ENCODE results near the gene SLC39A1. TPM values are rescaled to one million over a fixed set of nuclear protein-coding genes. Genes with fewer than 3 reads are reported as not detected.
A peak's percentile ranks its signal among the peaks of the same experiment; 100 is the strongest.

SLC39A1 gene
- total and polyA plus RNA-seq, 3 donors from 2014 or later, result 46.5 to 62.5 (median 54.5) TPM

DNA sequence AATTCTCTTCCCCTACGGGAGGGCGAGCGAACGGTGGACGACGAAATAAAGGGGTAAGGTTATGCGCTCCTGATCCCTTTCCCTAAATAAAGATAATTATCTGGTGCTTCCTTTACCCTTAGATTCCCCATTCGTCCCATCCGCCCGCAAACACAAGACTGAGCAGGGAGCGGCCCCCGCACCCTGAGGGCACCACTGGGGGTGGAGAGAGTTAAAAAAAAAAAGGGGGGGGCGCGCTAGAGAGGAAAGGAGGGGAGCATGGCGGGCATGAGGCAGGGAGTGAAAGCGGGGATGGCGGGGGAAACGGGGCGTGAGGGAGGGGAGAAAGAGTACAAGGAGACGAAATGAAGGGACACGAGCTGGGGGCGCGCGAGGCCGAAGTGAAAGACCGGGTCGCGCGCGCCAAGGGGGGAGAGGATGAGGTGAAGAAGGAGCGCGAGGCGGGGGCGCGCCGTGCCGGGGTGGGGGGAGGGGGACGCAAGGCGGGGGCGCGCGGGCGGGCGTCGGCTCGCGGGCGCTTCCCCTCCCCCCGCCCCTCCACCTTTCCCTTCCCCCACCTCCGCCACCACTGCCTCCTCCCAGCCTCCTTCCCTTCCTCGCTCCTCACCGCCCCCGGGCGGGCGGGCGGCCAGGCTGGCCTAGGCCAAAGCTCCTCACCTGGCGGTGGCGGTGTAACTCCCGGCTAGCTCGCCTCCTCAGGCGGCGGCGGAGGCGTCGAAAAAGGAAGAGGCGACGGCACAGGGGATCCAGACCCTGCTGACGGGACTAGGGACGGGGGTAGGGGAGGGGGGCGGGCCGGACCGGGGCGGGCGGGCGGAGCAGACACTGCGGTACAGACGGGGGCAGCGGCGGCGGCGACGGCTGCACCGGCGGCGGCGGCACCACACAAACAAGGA lies 41.0 kb downstream of the SLC39A1 start:
- no peaks in the 10 kb centered on the region for H3K9me3 ChIP-seq
- intact Hi-C loops (cut with DNase I; ENCODE audit: low total_unique reads), result no loop called here
- TF ChIP-seq POLR2A (IDR thresholded peaks at IDR 0.05), result no peak
- TF ChIP-seq, protein P1, sequence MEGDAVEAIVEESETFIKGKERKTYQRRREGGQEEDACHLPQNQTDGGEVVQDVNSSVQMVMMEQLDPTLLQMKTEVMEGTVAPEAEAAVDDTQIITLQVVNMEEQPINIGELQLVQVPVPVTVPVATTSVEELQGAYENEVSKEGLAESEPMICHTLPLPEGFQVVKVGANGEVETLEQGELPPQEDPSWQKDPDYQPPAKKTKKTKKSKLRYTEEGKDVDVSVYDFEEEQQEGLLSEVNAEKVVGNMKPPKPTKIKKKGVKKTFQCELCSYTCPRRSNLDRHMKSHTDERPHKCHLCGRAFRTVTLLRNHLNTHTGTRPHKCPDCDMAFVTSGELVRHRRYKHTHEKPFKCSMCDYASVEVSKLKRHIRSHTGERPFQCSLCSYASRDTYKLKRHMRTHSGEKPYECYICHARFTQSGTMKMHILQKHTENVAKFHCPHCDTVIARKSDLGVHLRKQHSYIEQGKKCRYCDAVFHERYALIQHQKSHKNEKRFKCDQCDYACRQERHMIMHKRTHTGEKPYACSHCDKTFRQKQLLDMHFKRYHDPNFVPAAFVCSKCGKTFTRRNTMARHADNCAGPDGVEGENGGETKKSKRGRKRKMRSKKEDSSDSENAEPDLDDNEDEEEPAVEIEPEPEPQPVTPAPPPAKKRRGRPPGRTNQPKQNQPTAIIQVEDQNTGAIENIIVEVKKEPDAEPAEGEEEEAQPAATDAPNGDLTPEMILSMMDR (IDR thresholded peaks at IDR 0.05), result no peak
- peaks cover 23% of the 10 kb centered on the region for H3K4me1 ChIP-seq
- peak; percentile 66 for DNase-seq
- H3K27ac ChIP-seq, result peak overlapping the region; percentile 97 to 98
- 0 to 1% methylated on average over 52 to 67 of the region's 86 CpGs for WGBS, 2 donors
- H3K36me3 ChIP-seq (ENCODE audit: low read depth, missing control alignments), result no peaks in the 10 kb centered on the region
- no peaks in the 10 kb centered on the region for H3K27me3 ChIP-seq
- peak overlapping the region; percentile 98 to 99 for H3K4me3 ChIP-seq

DNA sequence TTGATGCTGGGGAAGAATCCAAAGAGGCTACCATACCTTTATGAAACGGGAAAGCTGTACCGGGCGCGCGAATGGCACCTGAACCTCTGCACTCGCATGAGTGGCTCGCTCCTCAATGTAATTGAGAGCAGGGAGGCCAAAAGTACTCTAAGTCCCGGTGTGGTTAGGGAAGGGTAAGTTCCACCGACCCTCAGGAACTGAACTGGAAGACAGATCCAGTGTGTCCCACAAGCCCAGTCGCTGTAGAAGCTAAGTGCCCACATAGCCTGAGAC lies 41.6 kb downstream of the SLC39A1 start:
- Histone ChIP-seq H3K36me3 (ENCODE audit: low read depth, missing control alignments) (no peaks in the 10 kb centered on the region), H3K9me3 (no peaks in the 10 kb centered on the region), H3K27ac (peak overlapping the region; percentile 97 to 98), H3K4me1 (peaks cover 23% of the 10 kb centered on the region), H3K27me3 (no peaks in the 10 kb centered on the region), H3K4me3 (peak overlapping the region; percentile 98 to 99)
- WGBS, 2 donors, result 2 to 3% methylated on average over 9 to 10 of the region's 10 CpGs
- DNase-seq, result peak; percentile 33
- TF ChIP-seq POLR2A (IDR thresholded peaks at IDR 0.05), result no peak
- TF ChIP-seq, protein P1 (IDR thresholded peaks at IDR 0.05), result no peak
- intact Hi-C loops (cut with DNase I; ENCODE audit: low total_unique reads), result no loop called here

DNA sequence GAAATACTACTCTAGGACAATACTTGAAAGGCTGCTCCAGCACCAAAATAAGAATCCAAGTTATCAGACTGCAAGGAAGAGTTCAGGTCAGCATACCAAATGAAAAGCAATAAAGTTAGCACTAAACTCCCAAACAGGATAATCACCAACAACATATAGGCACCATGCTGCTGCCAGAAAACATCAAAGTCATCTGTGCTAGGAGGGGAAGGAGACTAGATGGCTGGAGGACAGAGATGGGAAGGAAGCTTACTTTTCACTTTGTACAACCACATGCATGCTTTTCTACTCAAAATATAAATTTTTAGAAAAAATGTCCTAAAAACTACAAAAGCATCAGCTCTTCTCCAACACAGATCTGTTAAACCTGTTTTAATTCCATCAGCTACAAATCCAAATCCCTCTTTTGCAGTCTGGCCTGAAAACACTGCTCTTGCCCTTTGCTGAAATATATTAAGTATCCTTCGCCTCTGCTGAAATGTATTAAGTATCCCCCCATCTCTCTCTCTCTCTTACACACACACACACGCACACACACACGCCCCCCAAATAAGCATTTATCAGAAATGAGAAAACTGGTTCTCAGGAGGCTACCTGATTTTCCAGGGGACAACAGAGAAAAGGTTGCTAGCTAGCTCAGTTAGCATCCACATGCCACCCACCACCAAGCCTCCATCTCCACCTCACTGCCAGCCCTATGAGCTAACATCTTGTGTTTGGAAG lies 42.1 kb downstream of the SLC39A1 start:
- H3K4me3 ChIP-seq, result peak overlapping the region; percentile 98 to 99
- H3K27ac ChIP-seq, result peak overlapping the region; percentile 97 to 98
- no peaks in the 10 kb centered on the region for H3K9me3 ChIP-seq
- WGBS, 2 donors, result 5 to 13% methylated on average over 3 of the region's 3 CpGs
- H3K4me1 ChIP-seq, result peaks cover 23% of the 10 kb centered on the region
- no peaks in the 10 kb centered on the region for H3K36me3 ChIP-seq (ENCODE audit: low read depth, missing control alignments)
- no peak for TF ChIP-seq POLR2A (IDR thresholded peaks at IDR 0.05)
- TF ChIP-seq, protein P1 (IDR thresholded peaks at IDR 0.05), result no peak
- intact Hi-C loops (cut with DNase I; ENCODE audit: low total_unique reads), result no loop called here
- DNase-seq, result no peak
- H3K27me3 ChIP-seq, result no peaks in the 10 kb centered on the region

DNA sequence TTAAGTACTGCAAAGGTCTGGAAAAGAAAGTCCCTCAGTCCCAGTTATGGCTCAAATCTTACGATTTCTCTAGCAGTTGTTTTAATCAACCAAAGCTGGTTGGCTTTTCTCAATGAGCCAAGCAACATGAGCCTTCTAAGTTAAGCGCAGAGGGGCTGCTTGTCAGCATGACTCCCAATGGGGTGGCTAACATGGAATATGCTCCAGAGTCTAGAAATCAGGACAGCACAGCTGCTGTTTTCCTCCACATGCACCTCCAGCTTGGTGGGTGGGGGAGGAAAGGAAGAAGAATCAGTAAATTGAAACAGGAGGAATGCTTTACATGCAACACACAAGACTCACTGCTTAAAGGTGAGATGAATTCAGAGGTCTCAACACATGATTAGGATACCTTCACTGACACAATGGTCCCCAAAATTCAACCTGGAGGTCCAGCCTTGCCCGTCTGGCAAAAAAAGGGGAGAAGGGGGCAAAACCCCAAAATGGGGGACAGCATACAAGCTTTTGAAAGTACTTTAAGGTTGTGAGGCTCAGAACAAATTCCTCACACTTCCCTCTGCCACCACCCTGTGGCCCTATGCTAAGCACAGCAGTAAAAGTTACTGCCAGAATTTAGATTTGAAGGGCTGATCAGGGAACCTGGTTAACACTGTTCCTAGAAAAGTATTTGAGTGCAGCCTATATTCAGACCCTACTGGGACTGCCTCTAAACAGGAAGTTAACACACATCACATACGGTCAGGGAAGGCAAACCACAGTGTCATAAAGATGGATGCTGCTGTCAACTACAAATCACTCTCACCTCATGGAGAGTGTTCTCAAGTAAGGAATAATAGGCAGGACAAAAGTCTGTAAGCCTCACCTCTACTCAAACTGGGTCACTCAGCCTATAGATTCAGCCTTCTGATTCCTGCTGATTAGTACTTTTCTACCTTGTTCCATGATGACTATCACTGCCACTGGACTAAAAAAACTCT lies 43.2 kb downstream of the SLC39A1 start:
- no peaks in the 10 kb centered on the region for H3K9me3 ChIP-seq
- H3K36me3 ChIP-seq (ENCODE audit: low read depth, missing control alignments), result no peaks in the 10 kb centered on the region
- intact Hi-C loops (cut with DNase I; ENCODE audit: low total_unique reads), result no loop called here
- TF ChIP-seq, protein P1 (IDR thresholded peaks at IDR 0.05), result no peak
- TF ChIP-seq POLR2A (IDR thresholded peaks at IDR 0.05), result no peak
- peaks cover 23% of the 10 kb centered on the region for H3K4me1 ChIP-seq
- H3K4me3 ChIP-seq, result no peak overlapping the region
- no peaks in the 10 kb centered on the region for H3K27me3 ChIP-seq
- DNase-seq, result no peak
- 25 to 28% methylated on average over 4 of the region's 4 CpGs for WGBS, 2 donors
- no peak overlapping the region for H3K27ac ChIP-seq

Data from testis (tissue), 3 donors.